Stimulated activated CD8-positive, alpha-beta memory T cell treated with anti-CD3 and anti-CD28 coated beads, Interleukin-12 subunit alpha, Interleukin-12 subunit beta, amount 100 ng/mL, for 24 hours (primary cell): ENCODE results near the gene CLK4.

ENCODE experiments used
- DNase-seq: peaks from one replicate; pipeline ENCODE4 v3.0.0-alpha.2; 2020; ENCODE audit errors: extremely low read depth

The CLK4 gene

GRCh38 chr5:178637356-178638074, 10.7 kb upstream of the CLK4 start:
- DNase-seq = no peak

DNA sequence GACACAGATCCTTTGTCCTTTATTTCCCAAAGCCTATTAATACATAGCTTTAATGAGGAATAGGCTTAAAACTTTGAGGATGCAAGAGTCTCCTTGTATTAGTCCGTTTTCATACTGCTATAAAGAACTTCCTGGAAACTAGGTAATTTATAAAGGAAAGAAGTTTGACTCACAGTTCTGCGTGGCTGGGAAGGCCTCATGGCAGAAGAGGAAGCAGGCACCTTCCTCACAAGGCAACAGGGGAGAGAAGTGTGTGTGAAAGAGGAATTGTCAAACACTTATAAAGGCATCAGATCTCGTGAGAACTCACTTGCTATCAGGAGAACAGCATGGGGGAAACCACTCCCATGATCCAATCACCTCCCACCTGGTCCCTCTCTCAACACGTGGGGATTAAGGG, 5.4 kb upstream of the CLK4 start:
- no peak for DNase-seq

- DNase-seq = no peak
Observed at GRCh38 chr5:178630951-178631350, 4.1 kb upstream of the CLK4 start.

DNA sequence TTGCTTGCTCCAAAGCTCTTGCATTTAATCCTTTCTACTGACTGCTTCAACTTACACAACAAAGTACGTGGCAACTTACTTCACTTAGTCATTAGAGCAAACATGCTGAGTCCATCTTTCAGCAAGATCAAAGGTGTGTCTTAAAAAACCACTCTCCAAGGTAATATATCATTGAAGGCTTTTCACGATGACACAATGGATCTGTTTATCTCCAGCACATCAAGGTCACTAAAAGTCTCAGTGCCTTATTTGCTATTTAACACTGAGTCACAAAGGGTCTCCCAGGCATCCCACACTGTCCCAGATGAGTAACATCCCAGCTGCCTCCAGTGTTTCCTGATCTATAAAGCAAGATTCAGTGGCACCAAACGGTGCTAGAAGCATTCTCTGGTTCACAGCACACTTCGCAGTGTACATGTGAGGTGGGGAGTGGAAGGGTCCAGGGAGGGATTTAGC, 3.7 kb upstream of the CLK4 start:
- no peak for DNase-seq

- DNase-seq = no peak
Observed at GRCh38 chr5:178627259-178627598, 379 bp upstream of the CLK4 start.

DNA sequence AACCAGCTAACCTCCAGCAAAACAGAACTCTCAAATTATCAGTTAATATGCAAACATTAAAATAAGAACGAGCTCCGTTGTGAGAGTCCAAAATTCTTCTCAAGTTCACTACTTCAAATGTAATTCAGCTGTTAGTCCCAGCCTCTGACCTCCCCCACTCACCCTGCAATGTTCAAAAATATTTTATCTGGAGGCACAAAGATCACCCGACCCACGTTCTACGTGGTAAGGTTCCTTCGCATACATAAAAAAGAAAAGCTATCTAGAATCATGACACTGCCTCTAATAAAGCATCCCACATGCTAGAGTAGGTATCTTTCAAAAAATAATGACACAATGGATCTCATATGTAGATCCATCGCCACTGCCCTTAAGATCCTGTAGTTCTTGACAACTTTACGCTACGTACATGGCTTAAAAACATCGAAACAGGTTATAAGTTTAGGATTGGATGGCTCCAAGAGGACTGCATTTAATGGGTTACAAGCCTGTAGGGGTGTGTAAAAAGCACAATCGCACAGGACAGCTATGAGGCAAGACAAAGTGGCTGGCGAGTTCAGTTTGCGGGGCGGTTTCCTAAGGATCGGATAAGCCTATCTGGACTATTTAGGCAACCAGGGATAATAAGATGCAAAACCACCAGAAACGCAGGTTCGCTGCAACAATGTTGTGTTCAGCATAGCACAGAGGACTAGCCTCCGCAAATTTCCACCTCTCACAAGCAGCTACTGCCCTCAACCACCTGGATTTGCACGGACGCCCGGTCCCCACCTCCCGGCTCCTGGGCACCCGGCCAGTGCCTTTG, 969 bp downstream of the CLK4 start:
- DNase-seq = no peak

DNA sequence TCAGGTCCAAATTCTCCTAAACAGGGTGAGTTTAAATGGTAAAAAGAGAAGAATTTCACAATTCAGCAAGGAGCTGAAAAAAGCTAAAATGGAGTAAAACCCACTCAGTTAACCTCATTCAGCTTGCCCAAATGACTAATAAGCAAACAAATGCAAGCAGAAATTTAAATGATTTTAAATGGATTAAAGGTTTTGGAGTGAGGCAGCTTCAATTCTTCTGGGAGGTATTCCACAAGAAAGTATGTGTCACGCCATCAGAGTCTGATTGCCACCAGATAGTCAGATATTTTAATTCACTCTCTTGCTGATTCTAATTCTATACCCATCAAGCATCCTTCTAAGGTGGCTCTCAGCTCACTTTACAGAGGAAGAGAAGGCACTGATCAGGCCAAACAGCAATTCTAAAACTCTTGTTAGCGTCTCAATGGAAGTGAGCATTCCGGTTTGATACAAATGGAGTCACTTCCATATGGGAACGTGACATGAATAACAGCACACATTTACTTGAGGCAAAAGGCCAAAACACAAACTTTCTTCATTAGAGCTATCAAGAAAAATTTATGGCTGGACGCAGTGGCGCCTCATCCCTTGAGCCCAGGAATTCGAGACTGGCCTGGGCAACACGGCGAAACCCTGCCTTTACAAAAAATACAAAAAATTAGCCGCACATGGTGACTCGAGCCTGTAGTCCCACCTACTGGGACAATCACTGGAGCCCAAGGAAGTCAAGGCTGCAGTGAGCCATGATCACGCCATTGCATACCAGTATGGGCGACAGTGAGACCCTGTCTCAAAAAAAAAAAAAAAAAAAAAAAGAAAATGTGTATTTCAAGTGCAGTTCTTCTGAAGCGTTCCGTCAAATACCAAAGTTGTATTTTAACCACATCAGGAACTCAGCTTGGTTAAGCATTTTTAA, 2.0 kb downstream of the CLK4 start:
- DNase-seq = no peak

DNA sequence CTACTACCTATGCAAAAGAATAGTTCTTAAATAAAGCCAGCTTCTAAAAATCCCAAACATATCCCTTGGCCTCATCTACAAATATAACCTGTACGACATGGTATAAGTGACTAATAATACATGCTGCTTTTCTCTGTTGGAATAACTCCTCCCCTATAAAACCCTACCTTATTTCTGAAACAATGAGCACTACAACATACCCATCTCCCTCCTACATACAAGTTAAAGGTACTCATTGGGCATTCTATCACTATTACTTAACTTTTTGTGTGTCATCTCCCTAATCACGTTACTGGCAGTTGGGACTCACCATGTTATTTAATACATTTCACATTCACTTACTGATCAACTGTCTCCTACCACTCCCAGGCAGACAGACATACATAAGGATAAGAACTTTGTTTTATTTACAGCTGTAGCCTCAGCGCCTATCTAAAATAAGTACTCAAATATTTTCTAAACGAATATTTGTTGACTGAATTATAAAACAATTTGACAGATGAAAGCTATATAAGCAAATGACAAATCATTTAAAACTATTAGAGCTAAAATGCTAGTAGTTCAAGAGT, 4.1 kb downstream of the CLK4 start:
- no peak for DNase-seq

DNA sequence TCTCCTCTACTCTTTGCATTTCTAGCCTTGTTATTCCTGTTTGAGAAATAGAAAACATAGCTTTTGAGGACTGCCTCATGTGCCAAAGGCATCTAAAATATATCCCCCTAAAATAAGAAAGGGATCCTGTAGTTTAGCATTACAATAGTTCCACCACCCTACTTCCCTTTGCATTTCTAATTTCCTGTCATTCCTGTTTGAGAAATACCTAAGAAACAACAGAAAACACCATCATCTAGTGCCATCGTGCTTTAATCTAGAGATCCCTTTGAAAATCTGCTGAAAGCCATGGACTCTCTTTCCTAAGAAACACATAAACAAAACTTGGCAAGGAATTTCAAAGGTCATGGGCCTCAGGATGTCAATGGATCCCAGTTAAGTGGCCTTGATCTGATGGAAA, 7.5 kb downstream of the CLK4 start:
- DNase-seq = no peak

DNA sequence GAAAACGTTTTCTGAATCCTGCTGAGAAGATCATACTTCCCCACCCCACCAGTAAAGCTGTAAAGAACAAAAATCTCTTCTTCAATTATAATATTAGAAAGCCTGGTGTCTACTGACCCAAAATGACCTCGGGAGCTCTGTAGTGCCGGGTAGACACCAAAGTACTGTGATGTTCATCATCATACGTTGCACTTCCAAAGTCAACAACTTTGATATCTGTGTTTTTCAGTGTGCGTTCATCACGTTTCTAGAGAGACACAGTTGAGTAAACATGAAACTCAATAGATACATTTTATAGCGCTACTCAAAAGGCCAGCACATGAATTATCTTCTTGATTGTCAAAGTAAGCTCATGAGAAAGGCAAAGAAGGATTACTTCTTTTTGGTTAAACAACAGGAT, 14.6 kb downstream of the CLK4 start:
- DNase-seq = no peak

GRCh38 chr5:178606269-178606668, 20.6 kb downstream of the CLK4 start:
- DNase-seq = no peak

DNA sequence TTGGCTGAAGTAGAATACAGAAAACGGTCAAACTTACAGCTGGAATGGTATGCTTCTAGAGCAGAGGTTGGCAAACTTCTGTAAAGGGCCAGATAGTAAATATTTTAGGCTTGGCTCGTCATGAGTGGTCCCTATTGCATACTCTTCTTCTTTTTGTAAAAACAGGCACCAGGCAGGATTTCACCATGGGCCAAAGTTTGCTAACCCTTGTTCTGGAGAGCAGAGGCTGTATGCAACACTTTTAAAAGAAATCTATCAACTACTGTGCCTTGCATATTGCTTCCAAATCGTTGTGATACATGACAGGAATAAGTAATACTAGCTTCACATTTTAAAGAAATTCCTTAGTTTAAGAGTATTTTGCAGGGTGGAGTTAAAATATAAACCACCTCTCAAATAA, 21.1 kb downstream of the CLK4 start:
- no peak for DNase-seq

DNA sequence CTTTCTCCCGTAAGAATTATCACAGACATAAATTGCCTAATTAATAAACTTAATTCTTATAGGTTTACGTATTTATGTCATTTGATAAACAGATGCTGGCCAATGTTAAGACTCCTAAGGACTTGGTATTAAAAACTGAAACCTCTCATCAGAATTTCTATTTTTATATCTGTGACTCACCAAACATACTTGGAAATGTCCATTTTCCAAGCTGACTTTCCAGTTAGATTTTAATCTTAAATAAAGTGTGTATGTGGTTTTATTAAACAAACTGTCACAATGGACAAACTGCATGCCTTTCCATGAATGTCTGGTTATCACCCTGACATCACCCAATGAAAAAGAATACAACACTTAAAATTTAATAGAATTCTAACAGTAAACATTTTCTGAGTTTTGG, 24.1 kb downstream of the CLK4 start:
- DNase-seq = no peak

- no peak for DNase-seq
Observed at GRCh38 chr5:178595750-178596149, 31.1 kb downstream of the CLK4 start.

DNA sequence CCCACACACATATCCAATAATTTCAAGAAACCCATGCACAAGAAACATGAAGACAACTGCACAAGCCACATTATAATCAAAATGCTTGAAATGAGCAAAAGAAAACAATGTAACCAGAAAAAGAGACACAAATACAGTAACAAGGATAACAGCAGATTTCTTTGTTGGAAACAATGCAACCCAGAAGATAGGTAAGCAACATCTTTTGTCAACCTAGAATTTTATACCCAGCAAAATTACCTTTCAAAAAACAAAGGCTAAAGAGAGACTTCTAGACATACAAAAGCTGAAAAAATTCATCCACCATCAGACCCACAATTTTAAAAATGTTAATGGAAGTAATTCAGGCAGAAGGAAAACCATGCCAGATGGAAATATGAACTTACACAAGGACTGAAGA, 31.7 kb downstream of the CLK4 start:
- no peak for DNase-seq

DNA sequence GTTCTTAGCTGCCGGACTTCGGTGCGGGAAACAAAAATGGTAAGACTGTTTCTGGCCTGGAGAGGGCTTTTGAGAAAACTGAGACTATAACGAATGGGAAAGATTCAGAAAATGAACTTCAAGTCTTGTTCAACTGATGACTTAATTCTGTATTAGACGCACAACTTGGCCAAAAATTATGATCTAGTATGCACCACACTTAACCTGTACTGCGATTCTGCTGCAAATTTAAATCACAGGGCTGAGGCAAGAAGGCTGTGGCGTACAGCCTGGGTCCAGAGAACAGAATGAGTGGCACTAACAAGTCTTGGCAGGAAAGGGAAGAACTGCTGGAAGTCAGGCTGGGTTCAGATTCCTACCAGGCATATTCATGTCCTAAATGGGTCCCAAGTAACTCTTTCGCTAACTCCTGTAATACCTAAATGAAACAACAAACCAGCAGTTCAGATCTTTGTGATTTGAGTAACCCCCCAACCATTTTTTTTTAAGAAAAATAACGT, 35.9 kb downstream of the CLK4 start:
- DNase-seq = no peak

- no peak for DNase-seq
Observed at GRCh38 chr5:178590141-178590923, 36.5 kb downstream of the CLK4 start, which contains the start of gene COL23A1. Gene COL23A1 (minus strand): TSS chr5:178590393.

- no peak for DNase-seq
Observed at GRCh38 chr5:178589180-178590140, 37.4 kb downstream of the CLK4 start.

DNA sequence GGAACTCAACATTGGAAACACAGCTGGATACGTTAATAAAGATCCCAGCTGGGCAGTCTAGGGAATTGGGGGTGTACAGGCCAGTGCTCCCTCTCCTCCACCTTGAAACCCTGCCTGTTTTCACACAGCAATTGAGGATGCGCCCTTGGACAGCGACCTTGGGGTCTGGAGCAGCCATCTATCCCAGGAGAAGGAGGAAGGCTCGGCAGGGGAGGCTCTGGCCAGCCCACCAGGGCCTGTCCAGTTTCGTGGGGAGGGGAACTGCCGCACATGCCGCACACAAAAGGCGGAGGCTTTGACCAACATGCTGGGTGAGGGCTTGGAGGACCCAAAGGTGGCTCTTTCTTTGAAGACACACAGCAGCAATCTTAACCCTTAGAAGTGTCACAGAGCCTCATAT, 38.1 kb downstream of the CLK4 start:
- DNase-seq = no peak
